Natural killer cell (primary cell): ENCODE data around the gene TEX14. TPM values are rescaled to one million over a fixed set of nuclear protein-coding genes. Genes with fewer than 3 reads are reported as not detected.
A peak's percentile ranks its signal among the peaks of the same experiment; 100 is the strongest.

ENCODE experiments used
- ATAC-seq, 3 donors: fragments of 150-1000 bp in 2 of 3; fragments of 200-7000 bp in 1 of 3; cut with Tn5 transposase; 1 replicate in 1 of 3; 2 replicates in 2 of 3; pipeline ENCODE4 v1.10.0; 2021; ENCODE audit warnings: mild to moderate bottlenecking in 2 of 3, moderate library complexity in 2 of 3
- DNase-seq, 2 donors: peaks; one replicate each; pipeline versions ENCODE4 v3.0.0 to v3.0.0-alpha.2; 2013 to 2021; ENCODE audit warnings: mixed read lengths in 1 of 2
- H3K27ac ChIP-seq: one replicate; pipeline ENCODE4 v1.5.1; 2013; ENCODE audit warnings: mild to moderate bottlenecking, low read length
- H3K27me3 ChIP-seq: one replicate; pipeline ENCODE4 v1.6.1; 2013; ENCODE audit warnings: low read length; ENCODE audit not compliant: control insufficient read depth, insufficient read depth
- H3K36me3 ChIP-seq: one replicate; pipeline ENCODE4 v1.6.1; 2013; ENCODE audit warnings: low read length; ENCODE audit not compliant: control insufficient read depth, insufficient read depth
- H3K4me1 ChIP-seq: one replicate; pipeline ENCODE4 v1.6.1; 2013; ENCODE audit warnings: low read length; ENCODE audit not compliant: control insufficient read depth, insufficient read depth
- H3K4me3 ChIP-seq: one replicate; pipeline ENCODE4 v1.5.1; 2013; ENCODE audit warnings: low read length
- H3K9me3 ChIP-seq: one replicate; pipeline ENCODE4 v1.6.1; 2013; ENCODE audit warnings: low read length; ENCODE audit not compliant: control insufficient read depth, insufficient read depth
- H3K27ac Mint-ChIP-seq, 2 donors: one replicate each; pipeline ENCODE4 v1.8.0; 2022; ENCODE audit warnings: mild to moderate bottlenecking in 2 of 2, mixed read lengths in 2 of 2, moderate library complexity in 1 of 2
- H3K27me3 Mint-ChIP-seq, 2 donors: one replicate each; pipeline ENCODE4 v1.8.0; 2022; ENCODE audit warnings: low read depth in 2 of 2, mixed read lengths in 2 of 2
- H3K36me3 Mint-ChIP-seq: one replicate; pipeline ENCODE4 v1.8.0; 2022; ENCODE audit warnings: mixed read lengths
- H3K4me1 Mint-ChIP-seq, 2 donors: one replicate each; pipeline ENCODE4 v1.8.0; 2022; ENCODE audit warnings: mixed read lengths in 2 of 2
- H3K4me3 Mint-ChIP-seq: one replicate; pipeline ENCODE4 v1.8.0; 2022; ENCODE audit warnings: mild to moderate bottlenecking, moderate library complexity, mixed read lengths
- H3K9me3 Mint-ChIP-seq, 2 donors: one replicate each; pipeline ENCODE4 v1.8.0; 2022; ENCODE audit warnings: mixed read lengths in 2 of 2
- WGBS: methylation state at CpG from one replicate; pipeline ENCODE4 v1.1.7; 2013; ENCODE audit warnings: missing lambda C conversion rate; ENCODE audit not compliant: insufficient coverage; 5-methylcytosine and 5-hydroxymethylcytosine counted together
- intact Hi-C: fragments of 100-400 bp; cut with micrococcal nuclease; formaldehyde crosslinking; loops from one replicate; pipeline ENCODE4 v1.14.2; 2022
- total RNA-seq, 4 donors: library from RNA; stranded (reverse); fragments of 120-200 nt in 1 of 4; gene quantifications; one replicate each; pipeline versions ENCODE4 v1.2.3 to v1.2.4, GENCODE V29; 2013 to 2022
- TF ChIP-seq, protein P1 (sequence below): fragments of 200-600 bp; IDR thresholded peaks from one replicate; pipeline ENCODE4 v1.8.0; 2022; ENCODE audit warnings: antibody characterized with exemption

The TEX14 gene
- total RNA-seq, 3 donors from 2014 or later (not counting 1 experiment from before 2014, with no cell fraction given) = 0.29 to 1.1 (median 0.89) TPM

- H3K9me3 ChIP-seq = no peaks in the 10 kb centered on the region
- intact Hi-C loops = no loop called here
- peak in 1 of 3 donors; percentile 37 for ATAC-seq
- Mint-ChIP-seq H3K4me1 (no peaks in the 10 kb centered on the region), H3K9me3 (no peaks in the 10 kb centered on the region), H3K27ac (no peak overlapping the region), H3K4me3 (no peak overlapping the region), H3K36me3 (no peaks in the 10 kb centered on the region), H3K27me3 (peaks cover 0 to 6% of the 10 kb centered on the region in 2 donors)
- WGBS = 95% methylated on average over 2 of the region's 2 CpGs
- H3K27me3 ChIP-seq = no peaks in the 10 kb centered on the region
- no peaks in the 10 kb centered on the region for H3K36me3 ChIP-seq
- H3K4me1 ChIP-seq = no peaks in the 10 kb centered on the region
- no peak overlapping the region for H3K4me3 ChIP-seq
- no peak for DNase-seq
- no peak overlapping the region for H3K27ac ChIP-seq
- TF ChIP-seq, protein P1, sequence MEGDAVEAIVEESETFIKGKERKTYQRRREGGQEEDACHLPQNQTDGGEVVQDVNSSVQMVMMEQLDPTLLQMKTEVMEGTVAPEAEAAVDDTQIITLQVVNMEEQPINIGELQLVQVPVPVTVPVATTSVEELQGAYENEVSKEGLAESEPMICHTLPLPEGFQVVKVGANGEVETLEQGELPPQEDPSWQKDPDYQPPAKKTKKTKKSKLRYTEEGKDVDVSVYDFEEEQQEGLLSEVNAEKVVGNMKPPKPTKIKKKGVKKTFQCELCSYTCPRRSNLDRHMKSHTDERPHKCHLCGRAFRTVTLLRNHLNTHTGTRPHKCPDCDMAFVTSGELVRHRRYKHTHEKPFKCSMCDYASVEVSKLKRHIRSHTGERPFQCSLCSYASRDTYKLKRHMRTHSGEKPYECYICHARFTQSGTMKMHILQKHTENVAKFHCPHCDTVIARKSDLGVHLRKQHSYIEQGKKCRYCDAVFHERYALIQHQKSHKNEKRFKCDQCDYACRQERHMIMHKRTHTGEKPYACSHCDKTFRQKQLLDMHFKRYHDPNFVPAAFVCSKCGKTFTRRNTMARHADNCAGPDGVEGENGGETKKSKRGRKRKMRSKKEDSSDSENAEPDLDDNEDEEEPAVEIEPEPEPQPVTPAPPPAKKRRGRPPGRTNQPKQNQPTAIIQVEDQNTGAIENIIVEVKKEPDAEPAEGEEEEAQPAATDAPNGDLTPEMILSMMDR = no peak
Measured at GRCh38 chr17:58541249-58541648, 150.6 kb downstream of the TEX14 start.

DNA sequence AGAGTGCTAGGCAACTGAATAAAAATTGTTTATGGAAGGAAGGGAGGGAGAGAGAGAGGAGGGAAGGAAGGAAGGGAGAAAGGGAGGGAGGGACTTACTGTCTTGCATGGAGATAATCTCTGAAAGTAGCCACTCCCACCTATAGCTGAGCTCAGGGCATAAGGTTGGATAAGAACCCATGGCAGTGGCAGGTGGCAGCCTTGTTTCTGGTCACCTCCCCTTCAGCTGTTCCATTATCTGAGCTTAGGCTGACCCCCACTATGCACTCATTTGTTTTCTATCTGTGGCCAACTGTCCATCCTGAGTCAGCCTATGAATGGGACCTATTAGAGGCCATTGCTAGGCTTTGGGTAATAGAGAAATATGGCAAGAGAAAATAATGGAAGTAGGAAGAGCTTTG lies 152.1 kb downstream of the TEX14 start:
- Histone ChIP-seq H3K9me3 (no peaks in the 10 kb centered on the region), H3K4me1 (peaks cover 4% of the 10 kb centered on the region), H3K4me3 (no peak overlapping the region), H3K36me3 (no peaks in the 10 kb centered on the region), H3K27ac (no peak overlapping the region), H3K27me3 (no peaks in the 10 kb centered on the region)
- H3K27me3 Mint-ChIP-seq = peaks cover 10 to 18% of the 10 kb centered on the region in 2 donors
- H3K36me3 Mint-ChIP-seq = no peaks in the 10 kb centered on the region
- H3K4me1 Mint-ChIP-seq = no peaks in the 10 kb centered on the region
- no peak overlapping the region for H3K4me3 Mint-ChIP-seq
- TF ChIP-seq, protein P1 = no peak
- H3K27ac Mint-ChIP-seq = no peak overlapping the region
- DNase-seq (no peak), ATAC-seq (no peak)
- intact Hi-C loops = no loop called here
- no peaks in the 10 kb centered on the region for H3K9me3 Mint-ChIP-seq

GRCh38 chr17:58538811-58539409 lies 152.9 kb downstream of the TEX14 start:
- WGBS = 87% methylated on average over 6 of the region's 6 CpGs
- Mint-ChIP-seq H3K27ac (no peak overlapping the region), H3K4me3 (no peak overlapping the region), H3K4me1 (no peaks in the 10 kb centered on the region), H3K9me3 (no peaks in the 10 kb centered on the region), H3K36me3 (no peaks in the 10 kb centered on the region), H3K27me3 (peaks cover 14 to 23% of the 10 kb centered on the region in 2 donors)
- TF ChIP-seq, protein P1 = no peak
- DNase-seq = no peak
- H3K36me3 ChIP-seq = no peaks in the 10 kb centered on the region
- H3K9me3 ChIP-seq = no peaks in the 10 kb centered on the region
- ATAC-seq = no peak
- intact Hi-C loops = no loop called here
- H3K27me3 ChIP-seq = no peaks in the 10 kb centered on the region
- H3K27ac ChIP-seq = no peak overlapping the region
- H3K4me3 ChIP-seq = no peak overlapping the region
- peaks cover 11% of the 10 kb centered on the region for H3K4me1 ChIP-seq

DNA sequence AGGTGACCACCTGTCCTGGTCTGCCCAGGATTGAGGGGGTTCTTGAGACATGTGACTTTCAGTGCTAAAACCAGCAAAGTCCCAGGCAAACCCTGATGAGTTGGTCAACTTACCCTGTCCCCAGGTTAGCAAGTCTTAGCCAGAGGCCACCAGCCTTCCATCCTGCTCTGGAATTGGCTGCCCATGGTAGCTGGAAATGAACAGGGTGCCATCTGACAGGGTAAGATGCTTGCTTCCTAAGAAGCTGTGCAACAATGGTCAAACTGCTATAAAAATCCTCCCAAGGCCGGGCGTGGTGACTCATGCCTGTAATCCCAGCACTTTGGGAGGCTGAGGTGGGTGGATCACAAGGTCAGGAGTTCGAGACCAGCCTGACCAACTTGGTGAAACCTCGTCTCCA lies 154.6 kb downstream of the TEX14 start:
- H3K27me3 Mint-ChIP-seq = peaks cover 22 to 30% of the 10 kb centered on the region in 2 donors
- H3K36me3 ChIP-seq = no peaks in the 10 kb centered on the region
- H3K27me3 ChIP-seq = peaks cover 3% of the 10 kb centered on the region
- no peak overlapping the region for H3K4me3 ChIP-seq
- WGBS = 97% methylated on average over 2 of the region's 4 CpGs
- no peak overlapping the region for H3K27ac Mint-ChIP-seq
- no peaks in the 10 kb centered on the region for H3K36me3 Mint-ChIP-seq
- H3K4me1 Mint-ChIP-seq = peaks cover 4 to 5% of the 10 kb centered on the region in 2 donors
- intact Hi-C loops = no loop called here
- DNase-seq (no peak), ATAC-seq (no peak)
- TF ChIP-seq, protein P1 = no peak
- H3K9me3 Mint-ChIP-seq = no peaks in the 10 kb centered on the region
- H3K9me3 ChIP-seq = no peaks in the 10 kb centered on the region
- H3K4me3 Mint-ChIP-seq = no peak overlapping the region
- H3K4me1 ChIP-seq = peaks cover 16% of the 10 kb centered on the region
- H3K27ac ChIP-seq = no peak overlapping the region
